ENCODE data around the gene FMNL2.

Gene FMNL2

GRCh38 chr2:152678808-152679207 lies 343.8 kb downstream of the FMNL2 start:
- in situ Hi-C loops (cut with MboI; ENCODE audit: low sequenced_read_pairs): no loop called here

GRCh38 chr2:152682663-152683062 lies 347.7 kb downstream of the FMNL2 start:
- in situ Hi-C loops (cut with MboI; ENCODE audit: low sequenced_read_pairs): no loop called here

GRCh38 chr2:152683400-152683799 lies 348.4 kb downstream of the FMNL2 start:
- in situ Hi-C loops (cut with MboI; ENCODE audit: low sequenced_read_pairs): no loop called here

GRCh38 chr2:152686321-152686720 lies 351.3 kb downstream of the FMNL2 start:
- in situ Hi-C loops (cut with MboI; ENCODE audit: low sequenced_read_pairs): no loop called here

- in situ Hi-C loops (cut with MboI; ENCODE audit: low sequenced_read_pairs): no loop called here
Observed at GRCh38 chr2:152693033-152693432, 358.1 kb downstream of the FMNL2 start.

GRCh38 chr2:152694161-152694661 lies 359.2 kb downstream of the FMNL2 start:
- in situ Hi-C loops (cut with MboI; ENCODE audit: low sequenced_read_pairs): no loop called here

- in situ Hi-C loops (cut with MboI; ENCODE audit: low sequenced_read_pairs): no loop called here
Observed at GRCh38 chr2:152695763-152696162, 360.8 kb downstream of the FMNL2 start.

GRCh38 chr2:152696476-152696875 lies 361.5 kb downstream of the FMNL2 start:
- in situ Hi-C loops (cut with MboI; ENCODE audit: low sequenced_read_pairs): no loop called here
